Ureter (tissue), 1 donor: ENCODE measurements around the gene TRIOBP. TPM values are rescaled to one million over a fixed set of nuclear protein-coding genes. Genes with fewer than 3 reads are reported as not detected.

Experiments
- DNase-seq: peaks from one replicate; pipeline ENCODE4 v3.0.0-alpha.2; 2020; ENCODE audit warnings: low spot score
- total RNA-seq: library from RNA; stranded (reverse); gene quantifications from one replicate; pipeline ENCODE4 v1.2.4, GENCODE V29; 2023
- donor health status: DM: yes; HTN: yes; CAD: no.

Gene TRIOBP
- total RNA-seq, 1 donor from 2014 or later, result 108 TPM

- peak; percentile 93 for DNase-seq
These were observed 108.3 kb downstream of the TRIOBP start for GRCh38 chr22:37804881-37805809.

- no peak for DNase-seq
These were observed 109.0 kb downstream of the TRIOBP start for GRCh38 chr22:37805810-37806277.

GRCh38 chr22:37806409-37807333 lies 109.8 kb downstream of the TRIOBP start:
- no peak for DNase-seq

GRCh38 chr22:37807410-37808293 lies 110.8 kb downstream of the TRIOBP start, which contains the start of gene GCAT:
TSS of gene GCAT (plus strand) at chr22:37807934. CDS start at chr22:37807968, 34 bp downstream.
- DNase-seq, result peak; percentile 97

GRCh38 chr22:37808294-37808657 lies 111.4 kb downstream of the TRIOBP start:
- no peak for DNase-seq

- DNase-seq, result no peak
These were observed 113.0 kb downstream of the TRIOBP start for GRCh38 chr22:37809672-37810333.

- DNase-seq, result no peak
These were observed 115.0 kb downstream of the TRIOBP start for GRCh38 chr22:37811867-37812266.

GRCh38 chr22:37812869-37813678 lies 116.2 kb downstream of the TRIOBP start:
- no peak for DNase-seq

GRCh38 chr22:37815593-37815992 lies 118.7 kb downstream of the TRIOBP start:
- DNase-seq, result no peak

GRCh38 chr22:37816543-37817180 lies 119.8 kb downstream of the TRIOBP start:
- no peak for DNase-seq

- peak; percentile 86 for DNase-seq
These were observed 121.0 kb downstream of the TRIOBP start for GRCh38 chr22:37817705-37818408.

- no peak for DNase-seq
These were observed 121.7 kb downstream of the TRIOBP start for GRCh38 chr22:37818409-37819104.

GRCh38 chr22:37819105-37819433 lies 122.2 kb downstream of the TRIOBP start:
- no peak for DNase-seq

- DNase-seq, result no peak
These were observed 123.5 kb downstream of the TRIOBP start for GRCh38 chr22:37820350-37820749.

GRCh38 chr22:37822079-37822833 lies 125.4 kb downstream of the TRIOBP start:
- DNase-seq, result no peak

- no peak for DNase-seq
These were observed 126.5 kb downstream of the TRIOBP start, which contains the start of gene GALR3 for GRCh38 chr22:37823134-37823985. TSS of gene GALR3 (plus strand) at chr22:37823382. CDS start at chr22:37823407, 25 bp downstream.
